ENCODE results near the gene SGMS1.
"Not testable (repeated sequence)": the region's sequence is repeated elsewhere in the genome, so short reads cannot be mapped to it uniquely, and the experiment has no call there.

Gene SGMS1

GRCh38 chr10:50528206-50528605 is 95.5 kb downstream of the SGMS1 start:
- no peak for DNase-seq

- no peak for DNase-seq
Measured at GRCh38 chr10:50527442-50528043, 96.2 kb downstream of the SGMS1 start.

GRCh38 chr10:50526185-50526584 is 97.6 kb downstream of the SGMS1 start:
- no peak for DNase-seq

GRCh38 chr10:50523357-50523756 is 100.4 kb downstream of the SGMS1 start:
- no peak for DNase-seq

- DNase-seq: no peak
Measured at GRCh38 chr10:50522908-50523307, 100.8 kb downstream of the SGMS1 start.

- DNase-seq: no peak
Measured at GRCh38 chr10:50520115-50520514, 103.6 kb downstream of the SGMS1 start.

GRCh38 chr10:50517626-50518025 is 106.1 kb downstream of the SGMS1 start:
- no peak for DNase-seq

- no peak for DNase-seq
Measured at GRCh38 chr10:50516171-50516570, 107.6 kb downstream of the SGMS1 start.

- DNase-seq: no peak
Measured at GRCh38 chr10:50515420-50515819, 108.3 kb downstream of the SGMS1 start.

- no peak for DNase-seq
Measured at GRCh38 chr10:50514995-50515394, 108.8 kb downstream of the SGMS1 start.

- no peak for DNase-seq
Measured at GRCh38 chr10:50513956-50514355, 109.8 kb downstream of the SGMS1 start.

GRCh38 chr10:50512743-50513416 is 110.9 kb downstream of the SGMS1 start:
- no peak for DNase-seq

GRCh38 chr10:50512214-50512595 is 111.6 kb downstream of the SGMS1 start:
- DNase-seq: no peak

GRCh38 chr10:50511492-50512213 is 112.1 kb downstream of the SGMS1 start:
- no peak for DNase-seq

GRCh38 chr10:50510517-50511473 is 113.0 kb downstream of the SGMS1 start:
- no peak for DNase-seq

- no peak for DNase-seq
Measured at GRCh38 chr10:50508315-50509051, 115.3 kb downstream of the SGMS1 start.

GRCh38 chr10:50506861-50507573 is 116.7 kb downstream of the SGMS1 start:
- no peak for DNase-seq

GRCh38 chr10:50504389-50504788 is 119.4 kb downstream of the SGMS1 start:
- no peak for DNase-seq

- no peak for DNase-seq
Measured at GRCh38 chr10:50503661-50504320, 120.0 kb downstream of the SGMS1 start.

GRCh38 chr10:50503156-50503555 is 120.6 kb downstream of the SGMS1 start:
- DNase-seq: not testable (repeated sequence)

- no peak for DNase-seq
Measured at GRCh38 chr10:50501924-50502452, 121.8 kb downstream of the SGMS1 start.
